Transverse colon (tissue), 3 donors: ENCODE data around the gene ALPP.

Experiments used
- EP300 ChIP-seq: sonication (generic); formaldehyde crosslinking; IDR thresholded peaks from one replicate; pipeline ENCODE4 v1.6.1; 2017; ENCODE audit warnings: antibody characterized with exemption, low read depth
- POLR2A ChIP-seq: fragments of 450-650 bp; IDR thresholded peaks from one replicate; pipeline ENCODE4 v1.6.1; 2016; ENCODE audit warnings: antibody characterized with exemption, mild to moderate bottlenecking, moderate library complexity
- TF ChIP-seq, protein P1 (sequence below), 5 experiments: fragments of 200-600 bp in 3 of 5; fragments of 450-650 bp in 2 of 5; sonication (generic) in 3 of 5; IDR thresholded peaks; 1 replicate in 2 of 5; 2 replicates in 3 of 5; pipeline ENCODE4 v1.5.1; 2016 to 2017; ENCODE audit warnings: antibody characterized with exemption in 5 of 5, inconsistent platforms in 3 of 5, mild to moderate bottlenecking in 2 of 5, moderate library complexity in 1 of 5

- TF ChIP-seq, protein P1, sequence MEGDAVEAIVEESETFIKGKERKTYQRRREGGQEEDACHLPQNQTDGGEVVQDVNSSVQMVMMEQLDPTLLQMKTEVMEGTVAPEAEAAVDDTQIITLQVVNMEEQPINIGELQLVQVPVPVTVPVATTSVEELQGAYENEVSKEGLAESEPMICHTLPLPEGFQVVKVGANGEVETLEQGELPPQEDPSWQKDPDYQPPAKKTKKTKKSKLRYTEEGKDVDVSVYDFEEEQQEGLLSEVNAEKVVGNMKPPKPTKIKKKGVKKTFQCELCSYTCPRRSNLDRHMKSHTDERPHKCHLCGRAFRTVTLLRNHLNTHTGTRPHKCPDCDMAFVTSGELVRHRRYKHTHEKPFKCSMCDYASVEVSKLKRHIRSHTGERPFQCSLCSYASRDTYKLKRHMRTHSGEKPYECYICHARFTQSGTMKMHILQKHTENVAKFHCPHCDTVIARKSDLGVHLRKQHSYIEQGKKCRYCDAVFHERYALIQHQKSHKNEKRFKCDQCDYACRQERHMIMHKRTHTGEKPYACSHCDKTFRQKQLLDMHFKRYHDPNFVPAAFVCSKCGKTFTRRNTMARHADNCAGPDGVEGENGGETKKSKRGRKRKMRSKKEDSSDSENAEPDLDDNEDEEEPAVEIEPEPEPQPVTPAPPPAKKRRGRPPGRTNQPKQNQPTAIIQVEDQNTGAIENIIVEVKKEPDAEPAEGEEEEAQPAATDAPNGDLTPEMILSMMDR (IDR thresholded peaks at IDR 0.05) = no peak
- TF ChIP-seq EP300 (no peak), POLR2A (no peak)
Measured at GRCh38 chr2:232418056-232418455, 39.5 kb downstream of the ALPP start.
